HUES64 (cell line): ENCODE data around the gene PRADC1.

Experiments
- H3K27ac ChIP-seq: 2 replicates; pipeline ENCODE4 v1.7.0; 2013; ENCODE audit warnings: low read depth, low read length, inconsistent platforms
- H3K27me3 ChIP-seq: 2 replicates; pipeline ENCODE4 v1.6.1; 2013; ENCODE audit warnings: mild to moderate bottlenecking, low read length; ENCODE audit not compliant: insufficient read depth
- H3K36me3 ChIP-seq: 2 replicates; pipeline ENCODE4 v1.6.1; 2013; ENCODE audit warnings: mild to moderate bottlenecking, low read length; ENCODE audit not compliant: insufficient read depth
- H3K4me1 ChIP-seq: 2 replicates; pipeline ENCODE4 v1.6.1; 2013; ENCODE audit warnings: mild to moderate bottlenecking, low read length, moderate library complexity; ENCODE audit not compliant: insufficient read depth
- H3K4me3 ChIP-seq: 2 replicates; pipeline ENCODE4 v1.5.1; 2013; ENCODE audit warnings: mild to moderate bottlenecking, low read length, moderate library complexity
- H3K9ac ChIP-seq: 2 replicates; pipeline ENCODE4 v1.6.1; 2013; ENCODE audit warnings: mild to moderate bottlenecking, low read depth, low read length
- H3K9me3 ChIP-seq: 2 replicates; pipeline ENCODE4 v1.6.1; 2013; ENCODE audit warnings: low read depth, low read length; ENCODE audit not compliant: insufficient read depth
- WGBS: fragments of 150-250, 120-280 bp; methylation state at CpG from one replicate; pipeline ENCODE4 v1.1.7; 2013; ENCODE audit warnings: missing lambda C conversion rate; 5-methylcytosine and 5-hydroxymethylcytosine counted together

Gene PRADC1

GRCh38 chr2:73250872-73251846 is 18.1 kb upstream of the PRADC1 start:
- H3K9me3 ChIP-seq = no peaks in the 10 kb centered on the region
- H3K4me3 ChIP-seq = no peak overlapping the region
- 95% methylated on average over 17 of the region's 17 CpGs for WGBS
- no peak overlapping the region for H3K9ac ChIP-seq
- peaks cover 6% of the 10 kb centered on the region; the same call in 1 of the 2 replicates for H3K4me1 ChIP-seq
- no peaks in the 10 kb centered on the region for H3K27me3 ChIP-seq
- H3K27ac ChIP-seq = no peak overlapping the region
- peaks cover 86% of the 10 kb centered on the region for H3K36me3 ChIP-seq

DNA sequence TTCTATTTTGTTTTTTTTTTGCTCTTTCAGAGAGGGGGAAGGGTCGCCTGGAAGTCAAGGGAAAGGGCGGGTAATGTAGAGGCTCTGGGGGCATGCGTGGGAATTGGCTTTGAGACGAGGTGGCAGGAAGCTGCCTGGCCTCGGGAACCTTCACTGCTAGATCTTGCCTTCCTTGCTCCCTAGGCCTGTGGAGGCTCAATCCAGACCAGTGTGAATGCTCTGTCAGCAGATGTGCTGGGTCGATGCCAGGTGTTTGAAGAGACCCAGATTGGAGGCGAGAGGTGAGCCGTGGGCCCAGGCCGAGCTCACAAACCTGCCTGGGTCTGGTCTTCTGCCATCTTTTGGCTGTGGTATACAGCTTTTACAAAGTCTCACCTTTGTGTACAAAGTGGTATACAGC is 16.6 kb upstream of the PRADC1 start:
- H3K9me3 ChIP-seq = no peaks in the 10 kb centered on the region
- no peak overlapping the region for H3K9ac ChIP-seq
- H3K27ac ChIP-seq = no peak overlapping the region
- H3K27me3 ChIP-seq = no peaks in the 10 kb centered on the region
- no peak overlapping the region for H3K4me3 ChIP-seq
- peaks cover 100% of the 10 kb centered on the region for H3K36me3 ChIP-seq
- 93% methylated on average over 9 of the region's 9 CpGs for WGBS
- H3K4me1 ChIP-seq = no peaks in the 10 kb centered on the region

DNA sequence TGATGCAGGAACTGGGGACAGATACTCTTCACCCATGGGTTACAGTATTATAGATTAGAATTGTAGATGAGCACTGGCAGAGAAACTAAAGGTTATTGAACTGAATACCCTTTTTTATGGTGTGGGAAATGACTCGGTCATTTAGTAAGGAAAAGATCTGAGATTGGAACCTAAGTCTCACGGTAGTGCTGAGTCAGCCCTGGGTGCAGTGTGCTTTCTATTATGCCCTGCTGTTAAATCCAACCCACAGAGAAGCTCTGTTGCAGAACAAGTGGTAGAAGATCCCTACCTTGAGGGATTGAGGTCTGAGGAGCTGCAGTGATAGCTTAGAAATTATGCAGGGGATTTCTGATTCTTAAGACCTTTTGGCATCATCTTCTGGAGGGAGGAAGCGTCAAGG is 13.8 kb upstream of the PRADC1 start:
- no peak overlapping the region for H3K27ac ChIP-seq
- H3K9ac ChIP-seq = no peak overlapping the region
- H3K4me3 ChIP-seq = no peak overlapping the region
- H3K27me3 ChIP-seq = no peaks in the 10 kb centered on the region
- H3K4me1 ChIP-seq = no peaks in the 10 kb centered on the region
- 98% methylated on average over 3 of the region's 3 CpGs for WGBS
- H3K9me3 ChIP-seq = no peaks in the 10 kb centered on the region
- H3K36me3 ChIP-seq = peaks cover 98% of the 10 kb centered on the region

GRCh38 chr2:73244580-73244979 is 11.5 kb upstream of the PRADC1 start:
- Histone ChIP-seq H3K36me3 (peaks cover 97% of the 10 kb centered on the region), H3K9ac (no peak overlapping the region), H3K27me3 (no peaks in the 10 kb centered on the region), H3K9me3 (no peaks in the 10 kb centered on the region), H3K4me1 (no peaks in the 10 kb centered on the region), H3K4me3 (no peak overlapping the region), H3K27ac (no peak overlapping the region)
- 89% methylated on average over 3 of the region's 3 CpGs for WGBS

DNA sequence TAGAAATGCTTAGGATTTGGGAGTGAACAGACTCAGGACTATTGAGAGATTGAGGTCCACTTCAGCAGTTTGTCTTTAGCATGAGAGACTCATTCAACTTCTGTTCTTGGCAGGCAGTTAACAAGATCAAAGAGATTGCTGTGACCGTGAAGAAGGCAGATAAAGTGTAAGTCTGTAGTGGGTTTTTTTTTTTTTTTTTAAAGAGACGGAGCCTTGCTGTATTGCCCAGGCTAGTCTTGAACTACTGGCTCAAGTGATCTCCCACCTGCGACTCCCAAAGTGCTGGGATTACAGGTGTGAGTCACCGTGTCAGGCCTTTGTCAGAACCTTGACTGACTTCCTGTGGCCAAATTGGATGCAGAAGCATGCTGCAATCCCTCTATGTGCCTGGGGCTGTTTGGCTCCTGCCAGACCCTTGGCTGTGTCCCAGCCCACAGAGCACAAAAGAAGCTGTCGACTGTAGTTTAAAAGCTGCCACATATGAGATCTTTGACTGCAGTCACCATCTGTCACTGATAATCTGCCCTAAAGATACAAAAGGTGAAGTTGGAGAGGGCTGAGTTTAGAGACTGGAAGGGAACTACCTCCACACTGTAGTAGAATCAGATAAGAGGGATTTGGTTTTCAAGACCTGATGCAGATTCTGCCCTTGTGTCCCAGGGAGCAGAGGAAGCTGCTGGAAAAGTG is 11.0 kb upstream of the PRADC1 start:
- 79% methylated on average over 5 of the region's 5 CpGs for WGBS
- no peaks in the 10 kb centered on the region for H3K27me3 ChIP-seq
- H3K4me1 ChIP-seq = no peaks in the 10 kb centered on the region
- no peak overlapping the region for H3K9ac ChIP-seq
- peaks cover 97% of the 10 kb centered on the region for H3K36me3 ChIP-seq
- no peaks in the 10 kb centered on the region for H3K9me3 ChIP-seq
- H3K27ac ChIP-seq = no peak overlapping the region
- no peak overlapping the region for H3K4me3 ChIP-seq

- H3K36me3 ChIP-seq = peaks cover 73% of the 10 kb centered on the region
- WGBS = 91% methylated on average over 3 of the region's 3 CpGs
- no peak overlapping the region for H3K4me3 ChIP-seq
These were observed 6.7 kb upstream of the PRADC1 start for GRCh38 chr2:73239776-73240175.

DNA sequence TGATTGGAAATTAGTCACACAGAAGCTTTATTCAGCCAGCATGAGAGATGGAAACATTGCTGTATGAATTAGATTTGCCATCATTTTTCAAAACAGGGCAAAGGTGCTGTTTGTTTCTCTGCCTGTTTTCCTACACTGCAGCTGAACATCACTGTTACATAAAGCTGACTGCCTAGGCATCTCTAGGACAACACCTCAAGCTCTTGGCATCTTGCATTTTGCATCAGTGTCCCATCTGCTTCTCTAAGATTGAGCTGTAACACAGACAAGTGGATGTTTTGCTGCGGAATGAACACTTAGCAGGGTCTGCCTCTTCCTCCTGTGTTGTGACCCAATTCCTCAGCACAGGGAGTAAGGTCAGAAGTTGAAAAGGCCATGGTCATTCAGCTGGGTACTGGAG is 5.9 kb upstream of the PRADC1 start:
- 98% methylated on average over 1 of the region's 1 CpG for WGBS
- H3K36me3 ChIP-seq = peaks cover 65% of the 10 kb centered on the region

More at GRCh38 chr2:73239776-73240175, 6.7 kb upstream of the PRADC1 start:
- Histone ChIP-seq H3K9me3 (no peaks in the 10 kb centered on the region), H3K4me1 (peaks cover 23% of the 10 kb centered on the region), H3K27ac (no peak overlapping the region), H3K27me3 (no peaks in the 10 kb centered on the region), H3K9ac (no peak overlapping the region; the same call in 1 of the 2 replicates)

DNA sequence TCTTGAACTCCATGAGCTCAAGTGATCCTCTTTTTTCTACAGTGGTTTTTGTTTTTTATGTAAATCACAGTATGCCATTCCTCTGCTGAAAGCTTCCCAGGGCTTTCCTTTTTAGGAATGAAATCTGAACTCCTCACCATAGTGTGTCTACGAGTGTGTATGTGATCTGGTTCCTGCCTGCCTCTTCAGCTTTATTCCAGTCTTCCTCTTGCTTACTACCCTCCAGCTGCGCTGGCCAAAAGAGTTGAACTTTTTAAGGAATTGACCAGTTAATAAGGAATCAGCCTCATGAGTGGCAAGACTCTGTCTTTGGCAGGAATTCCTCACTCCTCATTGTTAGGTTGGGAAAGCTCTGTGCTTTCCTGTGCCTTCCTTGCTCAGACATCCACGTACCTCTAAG is 5.1 kb upstream of the PRADC1 start:
- peaks cover 56% of the 10 kb centered on the region for H3K36me3 ChIP-seq
- no peaks in the 10 kb centered on the region for H3K27me3 ChIP-seq
- peak overlapping the region; percentile 62 for H3K9ac ChIP-seq
- 65% methylated on average over 3 of the region's 3 CpGs for WGBS
- H3K9me3 ChIP-seq = no peaks in the 10 kb centered on the region
- H3K27ac ChIP-seq = peak overlapping the region; percentile 81
- H3K4me1 ChIP-seq = peaks cover 23% of the 10 kb centered on the region
- H3K4me3 ChIP-seq = no peak overlapping the region

More for the DNA sequence above, 5.9 kb upstream of the PRADC1 start:
- Histone ChIP-seq H3K4me1 (peaks cover 23% of the 10 kb centered on the region), H3K9ac (no peak overlapping the region), H3K27me3 (no peaks in the 10 kb centered on the region), H3K27ac (peak overlapping the region; percentile 81; the same call in 1 of the 2 replicates), H3K4me3 (no peak overlapping the region), H3K9me3 (no peaks in the 10 kb centered on the region)

GRCh38 chr2:73237168-73237567 is 4.1 kb upstream of the PRADC1 start:
- H3K4me3 ChIP-seq = peak overlapping the region; percentile 8; the same call in 1 of the 2 replicates

DNA sequence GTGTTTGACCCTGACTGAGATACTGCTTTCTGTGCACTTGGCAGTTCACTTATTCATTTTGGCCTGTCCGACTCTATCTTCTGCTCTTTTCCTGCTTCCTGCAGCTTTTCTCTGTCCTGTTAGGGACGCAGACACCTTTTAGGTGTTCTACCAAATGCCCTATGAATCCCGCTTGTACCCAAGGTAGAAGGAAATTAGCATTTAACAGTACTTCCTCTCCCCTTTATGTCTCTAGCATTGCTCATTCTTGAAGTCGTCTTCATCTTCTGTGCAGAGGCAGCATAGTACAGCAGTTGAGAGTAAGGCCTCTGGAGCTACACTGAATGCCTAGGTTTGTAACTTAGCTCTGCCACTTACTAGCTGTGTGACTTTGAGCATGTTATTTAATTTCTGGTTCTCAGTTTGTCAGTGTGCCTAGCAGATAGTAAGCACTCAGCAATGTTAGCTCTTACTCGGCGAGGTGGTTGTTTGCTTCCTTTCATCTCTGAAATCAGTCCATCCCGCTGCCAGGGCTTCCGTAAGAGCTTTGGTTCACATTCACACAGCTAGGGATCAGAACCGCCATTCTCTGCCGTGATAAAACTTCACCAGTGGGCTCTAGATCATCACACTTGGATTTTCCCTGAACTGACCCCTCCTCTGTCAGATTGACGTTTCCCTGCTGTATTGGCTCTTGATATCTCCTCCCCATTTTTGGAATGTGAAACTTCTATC is 2.4 kb upstream of the PRADC1 start:
- Histone ChIP-seq H3K9ac (peak overlapping the region; percentile 98), H3K9me3 (no peaks in the 10 kb centered on the region), H3K36me3 (peaks cover 33% of the 10 kb centered on the region), H3K4me3 (peak overlapping the region; percentile 98), H3K27ac (no peak overlapping the region), H3K27me3 (no peaks in the 10 kb centered on the region), H3K4me1 (peaks cover 23% of the 10 kb centered on the region)
- WGBS = 67% methylated on average over 11 of the region's 11 CpGs

More at GRCh38 chr2:73237168-73237567, 4.1 kb upstream of the PRADC1 start:
- no peaks in the 10 kb centered on the region for H3K9me3 ChIP-seq
- H3K27ac ChIP-seq = no peak overlapping the region; the same call in 1 of the 2 replicates
- H3K4me1 ChIP-seq = peaks cover 23% of the 10 kb centered on the region
- H3K27me3 ChIP-seq = no peaks in the 10 kb centered on the region
- no peak overlapping the region for H3K9ac ChIP-seq
- 82% methylated on average over 1 of the region's 1 CpG for WGBS
- H3K36me3 ChIP-seq = peaks cover 48% of the 10 kb centered on the region
